Type B pancreatic cell (in vitro differentiated cells): Measurements from ENCODE around the gene LRPPRC. TPM values are rescaled to one million over a fixed set of nuclear protein-coding genes. Genes with fewer than 3 reads are reported as not detected.

Experiments
- DNase-seq: peaks from one replicate; pipeline ENCODE4 v3.0.0; 2021; ENCODE audit warnings: mixed read lengths; ENCODE audit not compliant: unreplicated experiment; ENCODE audit errors: extremely low spot score
- H3K27ac Mint-ChIP-seq: 2 replicates; pipeline ENCODE4 v1.8.0; 2021; ENCODE audit warnings: mild to moderate bottlenecking, mixed read lengths
- H3K27me3 Mint-ChIP-seq: 2 replicates; pipeline ENCODE4 v1.8.0; 2021; ENCODE audit warnings: mixed read lengths
- H3K36me3 Mint-ChIP-seq: 2 replicates; pipeline ENCODE4 v1.8.0; 2021; ENCODE audit warnings: mixed read lengths
- H3K4me1 Mint-ChIP-seq: one replicate; pipeline ENCODE4 v1.8.0; 2021; ENCODE audit warnings: mixed read lengths; ENCODE audit not compliant: unreplicated experiment
- H3K4me3 Mint-ChIP-seq: 2 replicates; pipeline ENCODE4 v1.8.0; 2021; ENCODE audit warnings: mild to moderate bottlenecking, mixed read lengths
- H3K9me3 Mint-ChIP-seq: 2 replicates; pipeline ENCODE4 v1.8.0; 2021; ENCODE audit warnings: mixed read lengths
- total RNA-seq: library from RNA; stranded (reverse); gene quantifications from 2 replicates; pipeline ENCODE4 v1.2.1, GENCODE V29; 2021; ENCODE audit warnings: low replicate concordance
- TF ChIP-seq, protein P1 (sequence below): fragments of 200-600 bp; sonication (generic); conservative IDR thresholded peaks from 2 replicates; pipeline ENCODE4 v1.5.0; 2021; ENCODE audit warnings: antibody characterized with exemption, mild to moderate bottlenecking

The LRPPRC gene
- total RNA-seq, 1 donor from 2014 or later = 117 TPM

DNA sequence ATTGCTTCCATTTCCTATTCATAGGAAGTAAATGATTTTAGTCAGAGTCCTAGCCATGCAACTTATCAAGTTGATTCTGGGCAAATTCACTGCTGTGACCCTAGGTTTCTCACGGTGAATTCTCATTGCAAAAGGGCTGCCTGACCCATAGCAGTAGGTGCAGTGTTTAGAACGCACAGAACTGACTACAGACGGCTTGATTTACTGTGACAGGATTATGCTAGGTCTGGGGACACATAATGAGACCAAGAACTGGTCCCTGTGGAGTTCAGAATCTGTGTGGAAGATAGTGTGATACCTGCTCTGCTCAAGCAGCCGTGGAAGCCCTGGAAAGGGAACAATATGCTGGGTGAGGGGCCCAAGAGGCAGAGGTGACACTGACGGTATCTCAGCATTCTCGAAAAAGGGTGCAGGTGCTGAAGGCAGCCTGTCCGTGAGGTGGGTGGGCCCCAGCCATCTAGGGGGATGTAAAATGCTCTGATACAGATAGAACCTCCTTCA, 110.6 kb downstream of the LRPPRC start:
- Mint-ChIP-seq H3K4me3 (no peak overlapping the region), H3K4me1 (peaks cover 5% of the 10 kb centered on the region), H3K27ac (no peak overlapping the region), H3K9me3 (no peaks in the 10 kb centered on the region), H3K36me3 (peaks cover 27% of the 10 kb centered on the region), H3K27me3 (no peaks in the 10 kb centered on the region)
- TF ChIP-seq, protein P1, sequence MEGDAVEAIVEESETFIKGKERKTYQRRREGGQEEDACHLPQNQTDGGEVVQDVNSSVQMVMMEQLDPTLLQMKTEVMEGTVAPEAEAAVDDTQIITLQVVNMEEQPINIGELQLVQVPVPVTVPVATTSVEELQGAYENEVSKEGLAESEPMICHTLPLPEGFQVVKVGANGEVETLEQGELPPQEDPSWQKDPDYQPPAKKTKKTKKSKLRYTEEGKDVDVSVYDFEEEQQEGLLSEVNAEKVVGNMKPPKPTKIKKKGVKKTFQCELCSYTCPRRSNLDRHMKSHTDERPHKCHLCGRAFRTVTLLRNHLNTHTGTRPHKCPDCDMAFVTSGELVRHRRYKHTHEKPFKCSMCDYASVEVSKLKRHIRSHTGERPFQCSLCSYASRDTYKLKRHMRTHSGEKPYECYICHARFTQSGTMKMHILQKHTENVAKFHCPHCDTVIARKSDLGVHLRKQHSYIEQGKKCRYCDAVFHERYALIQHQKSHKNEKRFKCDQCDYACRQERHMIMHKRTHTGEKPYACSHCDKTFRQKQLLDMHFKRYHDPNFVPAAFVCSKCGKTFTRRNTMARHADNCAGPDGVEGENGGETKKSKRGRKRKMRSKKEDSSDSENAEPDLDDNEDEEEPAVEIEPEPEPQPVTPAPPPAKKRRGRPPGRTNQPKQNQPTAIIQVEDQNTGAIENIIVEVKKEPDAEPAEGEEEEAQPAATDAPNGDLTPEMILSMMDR = no peak
- DNase-seq = no peak

DNA sequence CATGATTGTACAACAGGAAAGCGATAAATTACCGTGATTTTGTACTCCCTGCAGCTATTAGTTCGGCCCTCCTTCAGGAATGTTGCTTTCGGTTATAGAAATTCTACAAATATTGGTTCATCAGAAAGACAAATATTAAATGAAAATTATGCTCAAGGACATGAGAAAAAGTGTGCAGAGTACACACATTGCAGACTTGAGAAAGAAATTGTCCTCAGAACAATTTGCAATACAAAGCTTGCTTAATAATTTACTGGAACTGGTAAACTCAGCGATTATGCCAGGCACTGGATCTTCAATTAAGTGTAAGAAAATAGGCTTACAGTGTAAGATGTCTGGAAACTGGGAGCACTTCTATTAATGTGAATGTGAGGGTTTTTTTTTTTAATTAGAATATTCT, 111.1 kb downstream of the LRPPRC start:
- H3K9me3 Mint-ChIP-seq = no peaks in the 10 kb centered on the region
- H3K4me1 Mint-ChIP-seq = peaks cover 5% of the 10 kb centered on the region
- H3K4me3 Mint-ChIP-seq = no peak overlapping the region
- no peak for DNase-seq
- TF ChIP-seq, protein P1 = no peak
- H3K27ac Mint-ChIP-seq = no peak overlapping the region
- no peaks in the 10 kb centered on the region for H3K27me3 Mint-ChIP-seq
- peaks cover 22% of the 10 kb centered on the region for H3K36me3 Mint-ChIP-seq

DNA sequence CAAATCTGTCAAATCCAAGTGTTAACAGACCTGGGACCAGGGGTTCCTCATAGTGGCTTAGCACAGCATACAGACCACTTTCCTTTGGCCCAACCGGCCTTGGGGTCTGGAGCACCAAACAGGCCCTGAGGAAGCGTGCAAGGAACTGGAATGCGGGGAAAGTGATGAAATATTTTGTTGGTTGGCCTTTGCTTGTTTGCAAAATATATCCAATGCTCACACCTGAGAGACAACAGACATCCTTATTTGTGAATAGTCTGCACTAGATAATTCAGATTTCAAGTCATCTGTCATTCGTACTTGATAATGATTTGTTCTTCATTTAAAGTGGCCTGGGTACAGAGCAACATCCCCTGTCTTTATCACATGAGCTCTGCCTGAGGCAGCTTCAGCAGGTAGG, 113.5 kb downstream of the LRPPRC start:
- no peak overlapping the region for H3K27ac Mint-ChIP-seq
- peaks cover 5% of the 10 kb centered on the region for H3K4me1 Mint-ChIP-seq
- no peak for DNase-seq
- H3K27me3 Mint-ChIP-seq = peaks cover 9% of the 10 kb centered on the region
- no peak overlapping the region for H3K4me3 Mint-ChIP-seq
- no peaks in the 10 kb centered on the region for H3K9me3 Mint-ChIP-seq
- TF ChIP-seq, protein P1 = no peak
- peaks cover 3% of the 10 kb centered on the region for H3K36me3 Mint-ChIP-seq

DNA sequence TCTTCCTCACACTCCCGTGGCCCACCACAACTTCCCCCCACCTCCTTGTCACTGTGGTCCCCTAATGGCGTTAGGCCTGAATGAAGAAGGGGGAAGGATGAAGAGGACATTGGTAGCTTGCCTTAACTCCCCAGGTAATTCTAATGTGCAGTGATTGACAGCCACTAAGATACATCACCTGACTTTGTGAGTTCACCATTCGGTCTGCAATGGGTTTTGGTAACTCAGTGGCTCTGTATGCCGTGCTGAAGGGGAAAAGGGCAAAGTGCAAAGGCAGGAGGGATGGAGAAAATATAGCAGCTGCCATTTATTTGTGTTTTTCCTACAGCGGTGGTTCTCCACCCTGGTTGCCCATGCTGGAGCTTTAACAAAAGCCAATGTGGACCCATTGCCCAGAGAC, 114.8 kb downstream of the LRPPRC start:
- Mint-ChIP-seq H3K4me3 (no peak overlapping the region), H3K36me3 (no peaks in the 10 kb centered on the region), H3K27ac (no peak overlapping the region), H3K27me3 (peaks cover 15% of the 10 kb centered on the region), H3K4me1 (peaks cover 5% of the 10 kb centered on the region), H3K9me3 (no peaks in the 10 kb centered on the region)
- TF ChIP-seq, protein P1 = no peak
- no peak for DNase-seq

DNA sequence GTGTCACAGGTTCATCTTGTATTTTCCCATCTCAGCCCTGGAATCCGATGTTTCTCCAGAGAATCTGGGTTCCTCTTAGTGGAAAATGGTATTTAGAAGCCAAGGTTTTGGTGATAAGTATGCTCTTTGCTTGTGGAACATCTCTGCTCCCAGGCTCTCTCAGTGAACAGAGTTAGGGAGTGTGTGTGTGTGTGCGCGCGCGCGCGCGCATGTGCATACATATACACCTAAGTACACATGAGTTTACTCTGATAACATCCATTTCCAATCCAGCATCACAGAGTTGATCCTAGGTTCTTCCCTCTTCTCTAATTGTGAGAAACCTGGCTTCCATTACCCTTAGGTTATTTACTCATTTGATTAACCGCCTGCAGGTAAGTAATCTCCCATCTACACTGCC, 115.3 kb downstream of the LRPPRC start:
- no peak for DNase-seq
- Mint-ChIP-seq H3K4me1 (peaks cover 4% of the 10 kb centered on the region), H3K27ac (no peak overlapping the region), H3K9me3 (no peaks in the 10 kb centered on the region), H3K36me3 (no peaks in the 10 kb centered on the region), H3K4me3 (no peak overlapping the region), H3K27me3 (peaks cover 15% of the 10 kb centered on the region)
- TF ChIP-seq, protein P1 = no peak

DNA sequence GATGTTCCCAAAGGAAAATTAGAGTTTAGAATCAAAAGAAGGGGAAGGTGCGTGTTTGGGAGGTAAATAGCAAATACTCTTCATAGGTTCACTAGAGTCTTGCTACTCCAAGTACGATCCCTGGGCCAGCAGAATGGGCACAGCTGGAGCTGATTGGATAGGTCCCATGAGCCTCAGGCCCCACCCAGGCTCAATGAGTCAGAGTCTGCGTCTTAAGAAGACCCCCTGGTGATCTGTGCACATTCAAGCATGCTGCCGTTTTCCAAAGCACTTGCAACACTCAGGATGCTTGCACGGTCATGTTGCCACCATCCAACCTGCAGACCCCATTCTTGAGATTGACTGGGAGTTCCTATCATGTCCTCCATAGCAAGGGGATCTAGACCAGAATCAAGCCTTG, 116.5 kb downstream of the LRPPRC start:
- TF ChIP-seq, protein P1 = no peak
- Mint-ChIP-seq H3K4me1 (no peaks in the 10 kb centered on the region), H3K4me3 (no peak overlapping the region), H3K36me3 (no peaks in the 10 kb centered on the region), H3K27ac (no peak overlapping the region), H3K27me3 (peaks cover 17% of the 10 kb centered on the region), H3K9me3 (no peaks in the 10 kb centered on the region)
- DNase-seq = no peak
